G401 (cell line): ENCODE data around the gene MFNG. TPM values are rescaled to one million over a fixed set of nuclear protein-coding genes. Genes with fewer than 3 reads are reported as not detected.

ENCODE experiments used
- DNase-seq: peaks from one replicate; pipeline ENCODE4 v3.0.0-alpha.2; 2015; ENCODE audit warnings: low spot score
- in situ Hi-C: cut with HindIII; loops from 2 replicates; pipeline ENCODE4 v1.10.0; 2016; ENCODE audit warnings: low sequenced_read_pairs, mixed read lengths
- total RNA-seq: library from RNA; depleted of rRNA; stranded (reverse); fragments of >200 nt; shearing (Covaris generic); gene quantifications from 2 replicates; pipeline ENCODE4 v1.2.3, GENCODE V29; 2014

Gene MFNG
- total RNA-seq, 1 experiment from 2014 or later, result 3.3 TPM

- DNase-seq, result no peak
- in situ Hi-C loops, result no loop called here
Measured at GRCh38 chr22:37516456-37516855, 30.3 kb upstream of the MFNG start.

- in situ Hi-C loops, result no loop called here
- no peak for DNase-seq
Measured at GRCh38 chr22:37515901-37516300, 29.7 kb upstream of the MFNG start.

DNA sequence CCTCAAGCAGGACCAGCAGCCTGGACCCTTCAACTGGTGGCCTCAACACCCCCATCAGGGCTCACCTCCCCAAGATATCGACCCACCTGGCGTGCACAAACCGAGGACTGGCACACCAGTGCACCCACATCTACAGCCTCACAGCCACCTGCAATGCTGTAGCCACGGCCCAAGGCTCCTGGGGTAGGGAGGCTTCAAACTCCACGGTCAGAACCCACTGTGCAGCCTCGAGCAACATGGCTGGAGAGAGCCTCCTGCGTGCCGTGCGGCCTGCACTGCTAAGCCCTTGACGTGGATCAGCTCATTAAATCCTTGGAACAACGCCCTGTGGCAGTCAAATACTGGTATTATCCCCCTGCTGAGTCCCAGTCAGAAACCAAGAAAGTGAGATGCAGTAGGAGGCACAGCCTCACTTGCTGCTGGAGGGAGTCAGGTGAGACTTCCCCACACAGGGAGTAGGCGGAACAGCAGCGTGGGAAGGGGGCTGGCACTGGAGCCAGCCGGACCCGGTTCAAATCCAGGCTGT, 28.4 kb upstream of the MFNG start:
- in situ Hi-C loops, result no loop called here
- no peak for DNase-seq

GRCh38 chr22:37511395-37512104, 25.4 kb upstream of the MFNG start:
- in situ Hi-C loops, result no loop called here

DNA sequence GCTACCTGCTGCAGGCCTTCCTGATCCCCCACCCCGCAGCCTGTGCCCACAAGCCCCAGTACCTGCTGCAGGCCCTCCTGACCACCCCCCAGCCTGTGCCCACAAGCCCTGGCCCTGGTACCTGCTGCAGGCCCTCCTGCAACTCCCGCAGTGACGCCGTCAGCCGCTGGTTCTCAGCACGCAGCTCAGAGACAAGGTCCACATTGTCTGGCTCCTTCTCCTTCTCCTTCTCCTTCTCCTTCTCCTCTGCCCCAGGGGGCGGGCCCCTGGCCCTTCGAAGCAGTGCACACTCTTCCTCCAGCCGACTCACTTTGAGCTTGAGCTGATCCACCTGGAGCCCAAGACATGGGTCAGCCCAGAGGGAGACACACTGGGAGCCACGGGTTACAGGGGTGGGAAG, 23.9 kb upstream of the MFNG start:
- in situ Hi-C loops, result no loop called here
- no peak for DNase-seq

More at GRCh38 chr22:37511395-37512104, 25.4 kb upstream of the MFNG start:
- DNase-seq, result no peak

- no peak for DNase-seq
- in situ Hi-C loops, result no loop called here
Measured at GRCh38 chr22:37509059-37509860, 23.1 kb upstream of the MFNG start.

- DNase-seq, result no peak
- in situ Hi-C loops, result no loop called here
Measured at GRCh38 chr22:37508431-37508992, 22.3 kb upstream of the MFNG start.

- in situ Hi-C loops, result no loop called here
- no peak for DNase-seq
Measured at GRCh38 chr22:37507731-37508130, 21.5 kb upstream of the MFNG start.

GRCh38 chr22:37505989-37506388, 19.8 kb upstream of the MFNG start:
- in situ Hi-C loops, result no loop called here
- no peak for DNase-seq

DNA sequence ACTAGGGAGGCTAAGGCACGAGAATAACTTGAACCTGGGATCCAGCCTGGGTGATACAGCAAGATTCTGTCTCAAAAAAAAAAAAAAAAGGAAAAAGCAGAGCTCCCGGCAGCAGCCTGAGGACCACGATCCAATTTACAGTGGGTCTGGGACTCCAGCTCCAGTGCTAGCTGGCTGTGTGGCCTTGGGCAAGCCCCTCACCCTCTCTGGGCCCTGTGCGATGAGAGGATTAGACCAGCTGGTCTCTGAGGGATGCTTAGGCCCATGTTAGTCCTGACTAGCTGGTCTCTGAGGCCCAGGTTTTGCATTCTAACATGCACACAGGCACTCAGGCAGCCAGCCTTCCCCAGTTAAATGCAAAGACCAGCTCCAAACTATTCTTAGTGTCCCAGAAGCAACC, 19.4 kb upstream of the MFNG start:
- no peak for DNase-seq
- in situ Hi-C loops, result no loop called here

GRCh38 chr22:37504964-37505363, 18.8 kb upstream of the MFNG start:
- in situ Hi-C loops, result no loop called here
- DNase-seq, result no peak

GRCh38 chr22:37503850-37504249, 17.7 kb upstream of the MFNG start:
- in situ Hi-C loops, result no loop called here
- DNase-seq, result no peak

- in situ Hi-C loops, result no loop called here
- DNase-seq, result no peak
Measured at GRCh38 chr22:37503183-37503683, 17.0 kb upstream of the MFNG start.

- in situ Hi-C loops, result no loop called here
- DNase-seq, result no peak
Measured at GRCh38 chr22:37502342-37503182, 16.4 kb upstream of the MFNG start.

DNA sequence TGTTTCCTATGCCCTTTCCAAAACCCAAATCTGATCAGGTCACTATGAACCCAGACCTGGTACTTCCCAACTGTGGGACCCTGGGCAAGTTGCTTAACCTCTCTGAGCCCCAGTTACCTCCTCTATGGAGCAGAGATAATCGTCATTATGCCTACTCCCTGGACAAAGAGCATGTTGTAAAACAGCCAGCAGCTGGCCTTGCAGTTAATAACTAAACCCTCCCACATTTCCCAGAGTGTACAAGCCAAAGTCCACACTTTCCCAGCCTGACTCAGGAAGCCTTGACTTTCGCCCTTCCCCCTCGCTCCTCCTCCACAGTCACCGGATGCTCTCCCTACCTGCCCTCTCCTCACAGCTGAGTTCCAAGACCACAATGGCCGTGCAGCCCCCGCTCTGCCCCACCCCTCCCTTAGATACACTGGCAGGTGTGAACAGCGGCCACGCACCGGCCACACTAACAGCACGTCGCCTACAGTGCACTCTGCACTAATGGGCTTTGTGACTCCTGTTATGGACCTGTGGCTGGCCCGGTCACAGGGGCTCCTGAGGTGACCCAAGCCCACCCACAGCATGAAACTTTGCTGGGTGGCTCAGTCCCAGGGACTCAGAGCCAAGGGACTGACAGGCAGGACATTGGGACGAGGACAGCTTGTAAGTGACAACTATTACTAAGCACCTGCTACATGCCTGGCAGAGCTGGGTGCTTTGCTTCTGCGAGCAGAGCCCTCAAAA, 15.6 kb upstream of the MFNG start:
- no peak for DNase-seq
- in situ Hi-C loops, result no loop called here

- in situ Hi-C loops, result no loop called here
- no peak for DNase-seq
Measured at GRCh38 chr22:37500745-37501609, 14.8 kb upstream of the MFNG start.

DNA sequence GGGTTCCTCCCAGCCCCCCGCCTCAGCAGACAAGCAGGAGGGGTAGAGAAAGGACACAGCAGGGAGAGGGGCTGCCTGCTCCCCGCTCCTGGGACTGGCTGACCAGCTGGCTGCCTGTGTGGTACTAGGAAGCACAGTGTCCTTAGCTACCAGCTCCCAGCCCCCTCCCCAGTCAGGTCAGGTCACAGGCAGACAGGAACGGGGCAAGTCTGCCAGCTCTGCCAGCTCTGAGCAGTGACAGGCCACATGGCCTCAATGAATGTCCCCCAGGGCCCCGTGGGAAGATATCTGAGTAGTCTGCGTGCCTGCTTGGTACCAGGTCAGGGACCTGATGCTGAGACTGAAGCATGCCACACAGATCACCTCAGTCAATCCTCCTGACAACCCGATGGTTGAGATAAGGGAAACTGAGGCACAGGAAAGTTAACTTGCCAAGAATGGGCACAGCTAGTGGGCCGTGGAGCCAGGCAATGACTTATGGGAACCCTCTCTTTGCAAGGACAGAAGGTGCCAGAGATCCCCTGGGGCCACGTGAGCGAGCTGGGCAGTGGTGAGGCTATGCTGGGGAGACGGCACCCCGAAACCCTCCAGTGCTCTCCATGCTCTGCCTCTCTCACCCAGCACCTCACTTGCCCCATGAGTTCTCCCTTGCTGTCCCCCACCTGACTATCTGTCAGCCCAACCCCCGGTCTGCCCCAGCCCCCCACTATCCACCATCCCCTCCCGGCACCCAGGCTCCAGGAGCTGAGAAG, 13.8 kb upstream of the MFNG start:
- no peak for DNase-seq
- in situ Hi-C loops, result no loop called here
